ENCODE data around the gene CLDN16. TPM values are rescaled to one million over a fixed set of nuclear protein-coding genes. Genes with fewer than 3 reads are reported as not detected.

CLDN16 gene
- total RNA-seq, 1 donor from 2014 or later = 0.20 TPM

DNA sequence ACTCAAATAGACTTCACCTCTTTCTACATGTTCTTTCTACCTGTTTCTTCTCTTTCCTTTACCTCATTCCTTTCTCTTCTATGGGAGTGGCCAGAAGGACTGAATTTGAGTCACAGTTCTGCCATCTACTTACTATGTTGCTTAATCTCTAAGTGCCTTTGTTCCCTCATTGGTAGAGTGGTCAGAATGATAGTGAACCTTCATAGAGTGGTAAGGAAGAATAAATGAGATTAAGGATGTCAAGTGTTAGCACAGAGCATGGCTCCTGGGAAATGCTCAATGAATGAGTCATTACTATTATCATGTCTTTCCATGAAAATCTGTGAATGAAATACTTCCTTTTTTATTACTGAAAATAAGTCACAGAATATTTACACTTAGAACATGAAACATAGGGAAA is 44.3 kb downstream of the CLDN16 start:
- DNase-seq (ENCODE audit: low spot score) = no peak
- no peaks in the 10 kb centered on the region for H3K27me3 Mint-ChIP-seq (ENCODE audit: low read depth)
- no peak overlapping the region for H3K27ac Mint-ChIP-seq (ENCODE audit: unreplicated experiment)
- H3K4me3 Mint-ChIP-seq (ENCODE audit: unreplicated experiment) = no peak overlapping the region
- peaks cover 4% of the 10 kb centered on the region for H3K36me3 Mint-ChIP-seq (ENCODE audit: low read depth)
- TF ChIP-seq, protein P1, sequence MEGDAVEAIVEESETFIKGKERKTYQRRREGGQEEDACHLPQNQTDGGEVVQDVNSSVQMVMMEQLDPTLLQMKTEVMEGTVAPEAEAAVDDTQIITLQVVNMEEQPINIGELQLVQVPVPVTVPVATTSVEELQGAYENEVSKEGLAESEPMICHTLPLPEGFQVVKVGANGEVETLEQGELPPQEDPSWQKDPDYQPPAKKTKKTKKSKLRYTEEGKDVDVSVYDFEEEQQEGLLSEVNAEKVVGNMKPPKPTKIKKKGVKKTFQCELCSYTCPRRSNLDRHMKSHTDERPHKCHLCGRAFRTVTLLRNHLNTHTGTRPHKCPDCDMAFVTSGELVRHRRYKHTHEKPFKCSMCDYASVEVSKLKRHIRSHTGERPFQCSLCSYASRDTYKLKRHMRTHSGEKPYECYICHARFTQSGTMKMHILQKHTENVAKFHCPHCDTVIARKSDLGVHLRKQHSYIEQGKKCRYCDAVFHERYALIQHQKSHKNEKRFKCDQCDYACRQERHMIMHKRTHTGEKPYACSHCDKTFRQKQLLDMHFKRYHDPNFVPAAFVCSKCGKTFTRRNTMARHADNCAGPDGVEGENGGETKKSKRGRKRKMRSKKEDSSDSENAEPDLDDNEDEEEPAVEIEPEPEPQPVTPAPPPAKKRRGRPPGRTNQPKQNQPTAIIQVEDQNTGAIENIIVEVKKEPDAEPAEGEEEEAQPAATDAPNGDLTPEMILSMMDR (IDR thresholded peaks at IDR 0.05) = no peak
- H3K4me1 Mint-ChIP-seq (ENCODE audit: low read depth) = peaks cover 35% of the 10 kb centered on the region
- peaks cover 17% of the 10 kb centered on the region for H3K9me3 Mint-ChIP-seq (ENCODE audit: low read depth)

DNA sequence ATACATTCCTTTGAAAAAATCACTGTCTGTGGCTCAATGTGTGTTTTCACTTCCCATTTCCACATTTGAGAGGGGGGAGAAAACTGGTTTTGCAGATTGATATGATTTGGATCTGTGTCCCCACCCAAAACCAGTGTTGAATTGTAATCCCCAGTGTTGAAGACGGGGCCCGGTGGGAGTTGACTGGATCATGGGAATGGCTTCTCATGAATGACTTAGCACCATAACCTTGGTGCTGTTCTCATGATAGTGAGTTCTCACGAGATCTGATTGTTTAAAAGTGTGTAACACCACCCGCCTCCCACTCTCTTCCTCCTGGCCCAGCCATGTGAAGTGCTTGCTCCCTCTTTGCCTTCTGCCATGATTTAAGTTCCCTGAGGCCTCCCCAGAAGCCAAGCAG is 45.7 kb downstream of the CLDN16 start:
- Mint-ChIP-seq H3K4me3 (ENCODE audit: unreplicated experiment) (no peak overlapping the region), H3K27me3 (ENCODE audit: low read depth) (no peaks in the 10 kb centered on the region), H3K9me3 (ENCODE audit: low read depth) (peaks cover 17% of the 10 kb centered on the region), H3K36me3 (ENCODE audit: low read depth) (peaks cover 4% of the 10 kb centered on the region), H3K27ac (ENCODE audit: unreplicated experiment) (no peak overlapping the region), H3K4me1 (ENCODE audit: low read depth) (peaks cover 35% of the 10 kb centered on the region)
- TF ChIP-seq, protein P1 (IDR thresholded peaks at IDR 0.05) = no peak
- DNase-seq (ENCODE audit: low spot score) = no peak

DNA sequence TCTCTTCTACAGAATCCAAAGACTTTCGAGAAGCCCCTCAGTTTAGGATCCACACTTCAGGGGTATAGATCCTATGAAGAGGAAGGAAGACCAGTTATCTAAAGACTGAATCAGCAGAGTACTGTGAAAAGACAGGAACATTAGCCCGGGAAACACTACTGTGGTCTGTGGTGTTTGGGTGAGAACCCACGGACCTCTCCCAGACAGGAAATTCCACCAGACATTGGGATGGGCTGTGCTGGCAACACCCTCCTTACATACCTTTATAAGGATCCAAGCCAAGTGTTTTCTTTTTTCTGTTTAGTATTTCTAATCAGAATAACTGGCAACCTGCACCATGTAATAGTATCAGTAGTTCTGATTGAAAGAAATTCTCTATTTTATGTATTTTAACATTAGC is 47.7 kb downstream of the CLDN16 start:
- H3K4me3 Mint-ChIP-seq (ENCODE audit: unreplicated experiment) = no peak overlapping the region
- H3K27ac Mint-ChIP-seq (ENCODE audit: unreplicated experiment) = peak overlapping the region; percentile 15
- peaks cover 17% of the 10 kb centered on the region for H3K9me3 Mint-ChIP-seq (ENCODE audit: low read depth)
- H3K4me1 Mint-ChIP-seq (ENCODE audit: low read depth) = peaks cover 30% of the 10 kb centered on the region
- TF ChIP-seq, protein P1 (IDR thresholded peaks at IDR 0.05) = no peak
- no peak for DNase-seq (ENCODE audit: low spot score)
- H3K36me3 Mint-ChIP-seq (ENCODE audit: low read depth) = peaks cover 4% of the 10 kb centered on the region
- H3K27me3 Mint-ChIP-seq (ENCODE audit: low read depth) = no peaks in the 10 kb centered on the region

DNA sequence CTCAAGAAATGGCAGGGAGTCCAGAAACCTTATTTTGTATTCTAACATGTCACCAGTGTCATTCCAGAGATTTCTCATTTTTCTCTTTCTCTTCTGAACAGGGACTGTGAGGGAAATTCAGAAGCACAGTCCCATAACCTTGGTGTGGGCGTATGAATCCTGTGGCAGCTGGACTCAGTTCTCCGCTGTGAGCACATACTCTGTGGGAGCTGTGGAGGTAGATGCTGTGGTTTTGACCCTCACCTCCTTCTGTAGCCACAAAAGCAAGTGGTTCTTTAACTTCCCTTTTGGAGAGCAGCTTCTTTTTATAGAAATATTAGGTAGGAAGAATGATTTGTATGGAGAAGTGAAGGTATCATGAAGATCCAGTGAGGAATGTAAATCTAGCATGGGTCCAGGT is 48.4 kb downstream of the CLDN16 start:
- DNase-seq (ENCODE audit: low spot score) = no peak
- Mint-ChIP-seq H3K36me3 (ENCODE audit: low read depth) (peaks cover 4% of the 10 kb centered on the region), H3K4me1 (ENCODE audit: low read depth) (peaks cover 30% of the 10 kb centered on the region), H3K9me3 (ENCODE audit: low read depth) (peaks cover 17% of the 10 kb centered on the region), H3K27me3 (ENCODE audit: low read depth) (no peaks in the 10 kb centered on the region), H3K4me3 (ENCODE audit: unreplicated experiment) (no peak overlapping the region), H3K27ac (ENCODE audit: unreplicated experiment) (no peak overlapping the region)
- TF ChIP-seq, protein P1 (IDR thresholded peaks at IDR 0.05) = no peak

DNA sequence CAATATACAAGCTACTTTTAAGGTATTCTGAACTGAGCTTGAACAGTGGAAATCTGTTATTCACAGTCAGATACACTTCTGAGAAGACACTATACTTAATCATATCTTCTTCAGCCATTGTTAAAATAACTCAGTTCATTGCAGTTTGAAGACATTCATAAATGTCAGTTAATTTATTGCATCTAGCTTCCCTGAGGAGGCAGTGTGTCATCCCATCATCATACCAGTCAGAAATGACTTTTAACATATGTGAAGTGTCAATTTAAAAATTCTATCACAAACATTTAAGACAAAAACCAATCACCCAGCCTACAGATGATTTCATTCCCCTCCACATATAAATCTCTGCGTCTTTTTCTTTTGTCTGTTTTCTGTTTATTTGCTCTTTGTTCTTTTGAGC is 54.3 kb downstream of the CLDN16 start:
- Mint-ChIP-seq H3K27me3 (ENCODE audit: low read depth) (no peaks in the 10 kb centered on the region), H3K4me1 (ENCODE audit: low read depth) (peaks cover 20% of the 10 kb centered on the region), H3K36me3 (ENCODE audit: low read depth) (no peaks in the 10 kb centered on the region), H3K27ac (ENCODE audit: unreplicated experiment) (no peak overlapping the region), H3K9me3 (ENCODE audit: low read depth) (no peaks in the 10 kb centered on the region), H3K4me3 (ENCODE audit: unreplicated experiment) (no peak overlapping the region)
- DNase-seq (ENCODE audit: low spot score) = no peak
- TF ChIP-seq, protein P1 (IDR thresholded peaks at IDR 0.05) = no peak

All from chondrocyte (in vitro differentiated cells).